GM23338 (cell line): ENCODE measurements around the gene SMIM44. TPM values are rescaled to one million over a fixed set of nuclear protein-coding genes. Genes with fewer than 3 reads are reported as not detected.

Experiments
- ATAC-seq: fragments of 200-7000 bp; cut with Tn5 transposase; 3 replicates; pipeline ENCODE4 v1.9.1; 2020
- DNase-seq: peaks from one replicate; pipeline ENCODE4 v3.0.0-alpha.2; 2015; ENCODE audit warnings: low spot score
- H2AFZ ChIP-seq: fragments of 200-600 bp; sonication (generic); 2 replicates; pipeline ENCODE4 v1.8.0; 2016; ENCODE audit warnings: antibody characterized with exemption, mild to moderate bottlenecking, moderate library complexity
- H3F3A ChIP-seq: fragments of 200-600 bp; sonication (generic); replicated peaks from 2 replicates; pipeline ENCODE4 v1.8.0; 2017; ENCODE audit warnings: antibody characterized with exemption, mixed run types, low read depth
- H3K27ac ChIP-seq: fragments of 200-600 bp; sonication (generic); 2 replicates; pipeline ENCODE4 v1.6.1; 2016; ENCODE audit warnings: low read depth
- H3K27me3 ChIP-seq: fragments of 200-600 bp; sonication (generic); 2 replicates; pipeline ENCODE4 v1.8.0; 2016; ENCODE audit warnings: mild to moderate bottlenecking, mixed run types, moderate library complexity; ENCODE audit not compliant: insufficient read depth
- H3K36me3 ChIP-seq: fragments of 200-600 bp; sonication (generic); 2 replicates; pipeline ENCODE4 v1.8.0; 2016; ENCODE audit warnings: mild to moderate bottlenecking; ENCODE audit not compliant: insufficient read depth
- H3K4me1 ChIP-seq: fragments of 200-600 bp; sonication (generic); 2 replicates; pipeline ENCODE4 v1.8.0; 2016; ENCODE audit warnings: mild to moderate bottlenecking, moderate library complexity; ENCODE audit not compliant: insufficient read depth
- H3K4me2 ChIP-seq: fragments of 200-600 bp; sonication (generic); 2 replicates; pipeline ENCODE4 v1.7.1; 2017; ENCODE audit warnings: mixed run types
- H3K4me3 ChIP-seq: fragments of 200-600 bp; sonication (generic); 2 replicates; pipeline ENCODE4 v1.6.1; 2016; ENCODE audit warnings: mixed run types
- H3K79me2 ChIP-seq: fragments of 200-600 bp; sonication (generic); replicated peaks from 2 replicates; pipeline ENCODE4 v1.8.0; 2017; ENCODE audit warnings: mild to moderate bottlenecking; ENCODE audit not compliant: insufficient read depth
- H3K9me2 ChIP-seq: fragments of 200-600 bp; sonication (generic); 2 replicates; pipeline ENCODE4 v1.8.0; 2017; ENCODE audit not compliant: insufficient read depth
- H4K20me1 ChIP-seq: fragments of 200-600 bp; sonication (generic); replicated peaks from 2 replicates; pipeline ENCODE4 v1.8.0; 2017; ENCODE audit warnings: mild to moderate bottlenecking; ENCODE audit not compliant: insufficient read depth
- H3K27ac Mint-ChIP-seq: 2 replicates; pipeline ENCODE4 v1.8.0; 2020; ENCODE audit warnings: inconsistent platforms, mild to moderate bottlenecking, moderate library complexity, mixed read lengths
- H3K27me3 Mint-ChIP-seq: 3 replicates; pipeline ENCODE4 v1.8.0; 2022; ENCODE audit warnings: low read depth, mild to moderate bottlenecking, moderate library complexity, mixed read lengths, inconsistent platforms; ENCODE audit not compliant: insufficient read depth, poor library complexity
- H3K36me3 Mint-ChIP-seq: 3 replicates; pipeline ENCODE4 v1.8.0; 2021; ENCODE audit warnings: low read depth, mild to moderate bottlenecking, inconsistent platforms, moderate library complexity, mixed read lengths
- H3K4me1 Mint-ChIP-seq: 3 replicates; pipeline ENCODE4 v1.8.0; 2020; ENCODE audit warnings: mild to moderate bottlenecking, inconsistent platforms, mixed read lengths
- H3K4me3 Mint-ChIP-seq: 3 replicates; pipeline ENCODE4 v1.8.0; 2021; ENCODE audit warnings: moderate library complexity, mild to moderate bottlenecking, inconsistent platforms, mixed read lengths
- H3K9me3 Mint-ChIP-seq: 3 replicates; pipeline ENCODE4 v1.8.0; 2020; ENCODE audit warnings: moderate library complexity, mild to moderate bottlenecking, inconsistent platforms, mixed read lengths
- CREB1 ChIP-seq: fragments of 250-450 bp; sonication (Bioruptor Pico); IDR thresholded peaks from 2 replicates; pipeline ENCODE4 v1.5.0; 2020; ENCODE audit warnings: low read depth, mild to moderate bottlenecking, moderate library complexity
- EZH2 ChIP-seq: fragments of 200-600 bp; sonication (generic); IDR thresholded peaks from one replicate; pipeline ENCODE4 v1.8.0; 2017; ENCODE audit warnings: antibody characterized with exemption, mild to moderate bottlenecking, low read depth; ENCODE audit not compliant: unreplicated experiment
- EZH2phosphoT487 ChIP-seq: fragments of 200-600 bp; sonication (generic); IDR thresholded peaks from one replicate; pipeline ENCODE4 v1.8.1; 2018; ENCODE audit warnings: antibody characterized with exemption; ENCODE audit not compliant: unreplicated experiment
- JUNB ChIP-seq: IDR thresholded peaks from one replicate; pipeline ENCODE4 v1.6.1; 2016; ENCODE audit warnings: antibody characterized with exemption; ENCODE audit not compliant: unreplicated experiment
- NANOG ChIP-seq: IDR thresholded peaks from 2 replicates; pipeline ENCODE4 v1.6.1; 2016; ENCODE audit warnings: antibody characterized with exemption, borderline replicate concordance
- POLR2AphosphoS5 ChIP-seq: IDR thresholded peaks from 2 replicates; pipeline ENCODE4 v1.6.1; 2016; ENCODE audit warnings: antibody characterized with exemption, low read depth
- STAT1 ChIP-seq: IDR thresholded peaks from one replicate; pipeline ENCODE4 v1.6.1; 2016; ENCODE audit warnings: antibody characterized with exemption; ENCODE audit not compliant: unreplicated experiment
- ZNF114 ChIP-seq: fragments of 250-450 bp; sonication (Bioruptor Pico); IDR thresholded peaks from 2 replicates; pipeline ENCODE4 v1.5.0; 2020; ENCODE audit warnings: mild to moderate bottlenecking, moderate library complexity
- ZNF331 ChIP-seq: fragments of 250-450 bp; sonication (Bioruptor Pico); IDR thresholded peaks from 2 replicates; pipeline ENCODE4 v1.5.0; 2020; ENCODE audit warnings: low read depth, mild to moderate bottlenecking, moderate library complexity
- polyA plus RNA-seq: library from polyadenylated mRNA; unstranded; fragments of >200 nt; fragmentation: Nextera tagmentation; extraction: Ambion mirVana; gene quantifications from 2 replicates; pipeline ENCODE4 v1.2.1, GENCODE V29; 2016
- total RNA-seq: library from RNA; depleted of rRNA; stranded (reverse); fragments of >200 nt; shearing (Covaris generic); gene quantifications from 2 replicates; pipeline ENCODE4 v1.2.3, GENCODE V29; 2014
- TF ChIP-seq, protein P1 (sequence below), 2 experiments: fragments of 200-600 bp in 1 of 2; sonication (generic) in 1 of 2; conservative IDR thresholded peaks; 2 replicates each; pipeline versions ENCODE4 v1.5.1 to v1.6.1; 2016 to 2017; ENCODE audit warnings: antibody characterized with exemption in 2 of 2, low read depth in 2 of 2, mild to moderate bottlenecking in 2 of 2, moderate library complexity in 1 of 2
- TF ChIP-seq, protein P2 (sequence below): IDR thresholded peaks from one replicate; pipeline ENCODE4 v1.6.1; 2018; ENCODE audit warnings: antibody characterized with exemption; ENCODE audit not compliant: unreplicated experiment
- TF ChIP-seq, protein P3 (sequence below): fragments of 250-450 bp; sonication (Bioruptor Pico); IDR thresholded peaks from 2 replicates; pipeline ENCODE4 v1.5.0; 2020; ENCODE audit warnings: mild to moderate bottlenecking, moderate library complexity
- TF ChIP-seq, protein P4 (sequence below): IDR thresholded peaks from 2 replicates; pipeline ENCODE4 v1.6.1; 2016; ENCODE audit warnings: antibody characterized with exemption

The SMIM44 gene
- total and polyA plus RNA-seq, 2 experiments from 2014 or later = not detected

DNA sequence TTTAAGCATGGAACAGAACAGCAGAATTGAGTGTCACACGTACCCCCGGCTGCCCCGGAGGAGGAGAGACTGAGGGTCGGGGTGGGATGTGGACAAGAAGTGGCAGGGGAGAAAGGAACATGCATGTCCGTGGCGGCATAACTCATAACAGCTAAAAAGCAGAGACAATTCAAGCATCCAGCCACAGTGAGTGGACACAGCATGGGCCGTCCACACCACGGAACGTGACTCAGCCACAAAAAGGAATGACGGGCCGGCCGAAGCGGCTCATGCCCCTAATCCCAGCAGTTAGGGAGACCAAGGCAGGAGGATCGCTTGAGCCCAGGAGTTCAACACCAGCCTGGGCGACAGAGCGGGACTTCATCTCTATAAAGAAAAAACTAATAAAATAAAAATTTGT is 9.7 kb upstream of the SMIM44 start:
- H3K4me1 Mint-ChIP-seq = no peaks in the 10 kb centered on the region
- H3K27ac Mint-ChIP-seq = no peak overlapping the region

More for the DNA sequence above, 9.7 kb upstream of the SMIM44 start:
- TF ChIP-seq, protein P1, sequence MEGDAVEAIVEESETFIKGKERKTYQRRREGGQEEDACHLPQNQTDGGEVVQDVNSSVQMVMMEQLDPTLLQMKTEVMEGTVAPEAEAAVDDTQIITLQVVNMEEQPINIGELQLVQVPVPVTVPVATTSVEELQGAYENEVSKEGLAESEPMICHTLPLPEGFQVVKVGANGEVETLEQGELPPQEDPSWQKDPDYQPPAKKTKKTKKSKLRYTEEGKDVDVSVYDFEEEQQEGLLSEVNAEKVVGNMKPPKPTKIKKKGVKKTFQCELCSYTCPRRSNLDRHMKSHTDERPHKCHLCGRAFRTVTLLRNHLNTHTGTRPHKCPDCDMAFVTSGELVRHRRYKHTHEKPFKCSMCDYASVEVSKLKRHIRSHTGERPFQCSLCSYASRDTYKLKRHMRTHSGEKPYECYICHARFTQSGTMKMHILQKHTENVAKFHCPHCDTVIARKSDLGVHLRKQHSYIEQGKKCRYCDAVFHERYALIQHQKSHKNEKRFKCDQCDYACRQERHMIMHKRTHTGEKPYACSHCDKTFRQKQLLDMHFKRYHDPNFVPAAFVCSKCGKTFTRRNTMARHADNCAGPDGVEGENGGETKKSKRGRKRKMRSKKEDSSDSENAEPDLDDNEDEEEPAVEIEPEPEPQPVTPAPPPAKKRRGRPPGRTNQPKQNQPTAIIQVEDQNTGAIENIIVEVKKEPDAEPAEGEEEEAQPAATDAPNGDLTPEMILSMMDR (conservative IDR thresholded peaks at IDR 0.05; ENCODE audit: low read depth in 2 of 2) = no peak
- TF ChIP-seq, protein P2, sequence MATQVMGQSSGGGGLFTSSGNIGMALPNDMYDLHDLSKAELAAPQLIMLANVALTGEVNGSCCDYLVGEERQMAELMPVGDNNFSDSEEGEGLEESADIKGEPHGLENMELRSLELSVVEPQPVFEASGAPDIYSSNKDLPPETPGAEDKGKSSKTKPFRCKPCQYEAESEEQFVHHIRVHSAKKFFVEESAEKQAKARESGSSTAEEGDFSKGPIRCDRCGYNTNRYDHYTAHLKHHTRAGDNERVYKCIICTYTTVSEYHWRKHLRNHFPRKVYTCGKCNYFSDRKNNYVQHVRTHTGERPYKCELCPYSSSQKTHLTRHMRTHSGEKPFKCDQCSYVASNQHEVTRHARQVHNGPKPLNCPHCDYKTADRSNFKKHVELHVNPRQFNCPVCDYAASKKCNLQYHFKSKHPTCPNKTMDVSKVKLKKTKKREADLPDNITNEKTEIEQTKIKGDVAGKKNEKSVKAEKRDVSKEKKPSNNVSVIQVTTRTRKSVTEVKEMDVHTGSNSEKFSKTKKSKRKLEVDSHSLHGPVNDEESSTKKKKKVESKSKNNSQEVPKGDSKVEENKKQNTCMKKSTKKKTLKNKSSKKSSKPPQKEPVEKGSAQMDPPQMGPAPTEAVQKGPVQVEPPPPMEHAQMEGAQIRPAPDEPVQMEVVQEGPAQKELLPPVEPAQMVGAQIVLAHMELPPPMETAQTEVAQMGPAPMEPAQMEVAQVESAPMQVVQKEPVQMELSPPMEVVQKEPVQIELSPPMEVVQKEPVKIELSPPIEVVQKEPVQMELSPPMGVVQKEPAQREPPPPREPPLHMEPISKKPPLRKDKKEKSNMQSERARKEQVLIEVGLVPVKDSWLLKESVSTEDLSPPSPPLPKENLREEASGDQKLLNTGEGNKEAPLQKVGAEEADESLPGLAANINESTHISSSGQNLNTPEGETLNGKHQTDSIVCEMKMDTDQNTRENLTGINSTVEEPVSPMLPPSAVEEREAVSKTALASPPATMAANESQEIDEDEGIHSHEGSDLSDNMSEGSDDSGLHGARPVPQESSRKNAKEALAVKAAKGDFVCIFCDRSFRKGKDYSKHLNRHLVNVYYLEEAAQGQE = no peak
- TF ChIP-seq EZH2 (no peak), ZNF331 (no peak), POLR2AphosphoS5 (no peak), NANOG (no peak), JUNB (no peak), CREB1 (CRISPR knock-in tag) (no peak), ZNF114 (CRISPR knock-in tag) (no peak), EZH2phosphoT487 (no peak), STAT1 (no peak)
- TF ChIP-seq, protein P3, sequence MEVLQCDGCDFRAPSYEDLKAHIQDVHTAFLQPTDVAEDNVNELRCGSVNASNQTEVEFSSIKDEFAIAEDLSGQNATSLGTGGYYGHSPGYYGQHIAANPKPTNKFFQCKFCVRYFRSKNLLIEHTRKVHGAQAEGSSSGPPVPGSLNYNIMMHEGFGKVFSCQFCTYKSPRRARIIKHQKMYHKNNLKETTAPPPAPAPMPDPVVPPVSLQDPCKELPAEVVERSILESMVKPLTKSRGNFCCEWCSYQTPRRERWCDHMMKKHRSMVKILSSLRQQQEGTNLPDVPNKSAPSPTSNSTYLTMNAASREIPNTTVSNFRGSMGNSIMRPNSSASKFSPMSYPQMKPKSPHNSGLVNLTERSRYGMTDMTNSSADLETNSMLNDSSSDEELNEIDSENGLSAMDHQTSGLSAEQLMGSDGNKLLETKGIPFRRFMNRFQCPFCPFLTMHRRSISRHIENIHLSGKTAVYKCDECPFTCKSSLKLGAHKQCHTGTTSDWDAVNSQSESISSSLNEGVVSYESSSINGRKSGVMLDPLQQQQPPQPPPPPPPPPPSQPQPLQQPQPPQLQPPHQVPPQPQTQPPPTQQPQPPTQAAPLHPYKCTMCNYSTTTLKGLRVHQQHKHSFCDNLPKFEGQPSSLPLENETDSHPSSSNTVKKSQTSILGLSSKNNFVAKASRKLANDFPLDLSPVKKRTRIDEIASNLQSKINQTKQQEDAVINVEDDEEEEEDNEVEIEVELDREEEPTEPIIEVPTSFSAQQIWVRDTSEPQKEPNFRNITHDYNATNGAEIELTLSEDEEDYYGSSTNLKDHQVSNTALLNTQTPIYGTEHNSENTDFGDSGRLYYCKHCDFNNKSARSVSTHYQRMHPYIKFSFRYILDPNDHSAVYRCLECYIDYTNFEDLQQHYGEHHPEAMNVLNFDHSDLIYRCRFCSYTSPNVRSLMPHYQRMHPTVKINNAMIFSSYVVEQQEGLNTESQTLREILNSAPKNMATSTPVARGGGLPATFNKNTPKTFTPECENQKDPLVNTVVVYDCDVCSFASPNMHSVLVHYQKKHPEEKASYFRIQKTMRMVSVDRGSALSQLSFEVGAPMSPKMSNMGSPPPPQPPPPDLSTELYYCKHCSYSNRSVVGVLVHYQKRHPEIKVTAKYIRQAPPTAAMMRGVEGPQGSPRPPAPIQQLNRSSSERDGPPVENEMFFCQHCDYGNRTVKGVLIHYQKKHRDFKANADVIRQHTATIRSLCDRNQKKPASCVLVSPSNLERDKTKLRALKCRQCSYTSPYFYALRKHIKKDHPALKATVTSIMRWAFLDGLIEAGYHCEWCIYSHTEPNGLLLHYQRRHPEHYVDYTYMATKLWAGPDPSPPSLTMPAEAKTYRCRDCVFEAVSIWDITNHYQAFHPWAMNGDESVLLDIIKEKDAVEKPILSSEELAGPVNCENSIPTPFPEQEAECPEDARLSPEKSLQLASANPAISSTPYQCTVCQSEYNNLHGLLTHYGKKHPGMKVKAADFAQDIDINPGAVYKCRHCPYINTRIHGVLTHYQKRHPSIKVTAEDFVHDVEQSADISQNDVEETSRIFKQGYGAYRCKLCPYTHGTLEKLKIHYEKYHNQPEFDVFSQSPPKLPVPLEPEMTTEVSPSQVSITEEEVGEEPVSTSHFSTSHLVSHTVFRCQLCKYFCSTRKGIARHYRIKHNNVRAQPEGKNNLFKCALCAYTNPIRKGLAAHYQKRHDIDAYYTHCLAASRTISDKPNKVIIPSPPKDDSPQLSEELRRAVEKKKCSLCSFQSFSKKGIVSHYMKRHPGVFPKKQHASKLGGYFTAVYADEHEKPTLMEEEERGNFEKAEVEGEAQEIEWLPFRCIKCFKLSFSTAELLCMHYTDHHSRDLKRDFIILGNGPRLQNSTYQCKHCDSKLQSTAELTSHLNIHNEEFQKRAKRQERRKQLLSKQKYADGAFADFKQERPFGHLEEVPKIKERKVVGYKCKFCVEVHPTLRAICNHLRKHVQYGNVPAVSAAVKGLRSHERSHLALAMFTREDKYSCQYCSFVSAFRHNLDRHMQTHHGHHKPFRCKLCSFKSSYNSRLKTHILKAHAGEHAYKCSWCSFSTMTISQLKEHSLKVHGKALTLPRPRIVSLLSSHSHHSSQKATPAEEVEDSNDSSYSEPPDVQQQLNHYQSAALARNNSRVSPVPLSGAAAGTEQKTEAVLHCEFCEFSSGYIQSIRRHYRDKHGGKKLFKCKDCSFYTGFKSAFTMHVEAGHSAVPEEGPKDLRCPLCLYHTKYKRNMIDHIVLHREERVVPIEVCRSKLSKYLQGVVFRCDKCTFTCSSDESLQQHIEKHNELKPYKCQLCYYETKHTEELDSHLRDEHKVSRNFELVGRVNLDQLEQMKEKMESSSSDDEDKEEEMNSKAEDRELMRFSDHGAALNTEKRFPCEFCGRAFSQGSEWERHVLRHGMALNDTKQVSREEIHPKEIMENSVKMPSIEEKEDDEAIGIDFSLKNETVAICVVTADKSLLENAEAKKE (CRISPR knock-in tag) = no peak
- TF ChIP-seq, protein P4, sequence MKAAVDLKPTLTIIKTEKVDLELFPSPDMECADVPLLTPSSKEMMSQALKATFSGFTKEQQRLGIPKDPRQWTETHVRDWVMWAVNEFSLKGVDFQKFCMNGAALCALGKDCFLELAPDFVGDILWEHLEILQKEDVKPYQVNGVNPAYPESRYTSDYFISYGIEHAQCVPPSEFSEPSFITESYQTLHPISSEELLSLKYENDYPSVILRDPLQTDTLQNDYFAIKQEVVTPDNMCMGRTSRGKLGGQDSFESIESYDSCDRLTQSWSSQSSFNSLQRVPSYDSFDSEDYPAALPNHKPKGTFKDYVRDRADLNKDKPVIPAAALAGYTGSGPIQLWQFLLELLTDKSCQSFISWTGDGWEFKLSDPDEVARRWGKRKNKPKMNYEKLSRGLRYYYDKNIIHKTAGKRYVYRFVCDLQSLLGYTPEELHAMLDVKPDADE = no peak
- Histone ChIP-seq H3K27me3 (no peaks in the 10 kb centered on the region), H2AFZ (no peak overlapping the region), H3K4me2 (no peak overlapping the region), H3K9me2 (no peaks in the 10 kb centered on the region), H4K20me1 (no peaks in the 10 kb centered on the region), H3F3A (0 out of 2 replicates have a peak, but pooled peaks cover 4% of the 10 kb centered on the region), H3K4me1 (no peaks in the 10 kb centered on the region), H3K79me2 (peaks cover 4% of the 10 kb centered on the region), H3K27ac (no peak overlapping the region), H3K36me3 (peaks cover 5% of the 10 kb centered on the region; the same call in 1 of the 2 replicates), H3K4me3 (no peak overlapping the region)
- H3K27me3 Mint-ChIP-seq = peaks cover 8% of the 10 kb centered on the region
- no peak for DNase-seq
- H3K9me3 Mint-ChIP-seq = no peaks in the 10 kb centered on the region; the same call in 2 of the 3 replicates
- ATAC-seq = no peak
- H3K36me3 Mint-ChIP-seq = peaks cover 45% of the 10 kb centered on the region
- H3K4me3 Mint-ChIP-seq = no peak overlapping the region; the same call in 2 of the 3 replicates
